Forelimb muscle (tissue), 1 donor: ENCODE measurements around the gene PNMA8C. TPM values are rescaled to one million over a fixed set of nuclear protein-coding genes. Genes with fewer than 3 reads are reported as not detected.
"Not testable (repeated sequence)": the region's sequence is repeated elsewhere in the genome, so short reads cannot be mapped to it uniquely, and the experiment has no call there.

Experiments used
- DNase-seq: peaks from one replicate; pipeline ENCODE4 v3.0.0-alpha.2; 2013; ENCODE audit warnings: low read depth
- polyA plus RNA-seq: library from polyadenylated mRNA; unstranded; fragments of 120-200 nt; gene quantifications from one replicate; pipeline ENCODE4 v1.2.1, GENCODE V29; 2013; ENCODE audit not compliant: insufficient read length

PNMA8C gene
- polyA plus RNA-seq, 1 donor: 0.73 TPM

- no peak for DNase-seq
Measured at GRCh38 chr19:46390121-46390858, 38.4 kb downstream of the PNMA8C start.

- DNase-seq: no peak
Measured at GRCh38 chr19:46388311-46389095, 40.2 kb downstream of the PNMA8C start.

- DNase-seq: no peak
Measured at GRCh38 chr19:46387713-46388130, 41.0 kb downstream of the PNMA8C start.

GRCh38 chr19:46386996-46387712 lies 41.6 kb downstream of the PNMA8C start:
- DNase-seq: no peak

GRCh38 chr19:46386151-46386550 lies 42.6 kb downstream of the PNMA8C start:
- no peak for DNase-seq

GRCh38 chr19:46385636-46386035 lies 43.1 kb downstream of the PNMA8C start:
- DNase-seq: no peak

GRCh38 chr19:46384396-46384795 lies 44.3 kb downstream of the PNMA8C start:
- DNase-seq: no peak

- no peak for DNase-seq
Measured at GRCh38 chr19:46383846-46384245, 44.9 kb downstream of the PNMA8C start.

- no peak for DNase-seq
Measured at GRCh38 chr19:46383171-46383815, 45.4 kb downstream of the PNMA8C start.

- DNase-seq: no peak
Measured at GRCh38 chr19:46381756-46382345, 46.9 kb downstream of the PNMA8C start.

- no peak for DNase-seq
Measured at GRCh38 chr19:46381346-46381745, 47.4 kb downstream of the PNMA8C start.

- no peak for DNase-seq
Measured at GRCh38 chr19:46380690-46381089, 48.0 kb downstream of the PNMA8C start.

GRCh38 chr19:46378268-46378667 lies 50.5 kb downstream of the PNMA8C start:
- peak; percentile 88 for DNase-seq

- no peak for DNase-seq
Measured at GRCh38 chr19:46376241-46377153, 52.2 kb downstream of the PNMA8C start.

- not testable (repeated sequence) for DNase-seq
Measured at GRCh38 chr19:46375476-46376067, 53.2 kb downstream of the PNMA8C start.

Other genes with a start within 250 kb of the PNMA8C start
- not detected for gene IGFL1, start 199.2 kb downstream of the PNMA8C start, polyA plus RNA-seq
- gene HIF3A, start 131.9 kb downstream of the PNMA8C start, polyA plus RNA-seq: 330 TPM
- gene PPP5C, start 81.8 kb downstream of the PNMA8C start, polyA plus RNA-seq: 58.3 TPM
- gene CCDC8, start 15.4 kb downstream of the PNMA8C start, polyA plus RNA-seq: 63.1 TPM
- gene PNMA8A, start 42.6 kb upstream of the PNMA8C start, polyA plus RNA-seq: 35.9 TPM
- 2.5 TPM for gene PNMA8B, start 66.9 kb upstream of the PNMA8C start, polyA plus RNA-seq
- 185 TPM for gene CALM3, start 172.4 kb upstream of the PNMA8C start, polyA plus RNA-seq
- 3.5 TPM for gene PTGIR, start 196.2 kb upstream of the PNMA8C start, polyA plus RNA-seq
- 0.97 TPM for gene GNG8, start 207.3 kb upstream of the PNMA8C start, polyA plus RNA-seq
- 15.2 TPM for gene DACT3, start 232.2 kb upstream of the PNMA8C start, polyA plus RNA-seq